GM12878 (cell line): Measurements from ENCODE around the gene RBM11.

Source experiments
- CHD1 ChIP-seq: IDR thresholded peaks from 2 replicates; pipeline ENCODE4 v1.6.1; 2012; ENCODE audit warnings: low read depth, low read length, improper control_type of control experiment
- EP300 ChIP-seq, 2 experiments: fragments of 150-350 bp in 1 of 2; IDR thresholded peaks; 2 replicates each; pipeline ENCODE4 v1.6.1; 2011 to 2012; ENCODE audit warnings: low read depth in 2 of 2, low read length in 2 of 2, borderline replicate concordance in 1 of 2, improper control_type of control experiment in 1 of 2, inconsistent platforms in 1 of 2; ENCODE audit not compliant: control insufficient read depth in 1 of 2
- EZH2 ChIP-seq: IDR thresholded peaks from 2 replicates; pipeline ENCODE4 v1.6.1; 2012; ENCODE audit warnings: low read depth, mild to moderate bottlenecking, control low read depth, inconsistent platforms, low read length, borderline replicate concordance; ENCODE audit not compliant: control insufficient read depth
- FOXM1 ChIP-seq: IDR thresholded peaks from 2 replicates; pipeline ENCODE4 v1.6.1; 2012; ENCODE audit warnings: low read depth, mild to moderate bottlenecking, inconsistent platforms, low read length, moderate library complexity
- GABPA ChIP-seq: IDR thresholded peaks from 2 replicates; pipeline ENCODE4 v1.6.1; 2014; ENCODE audit warnings: antibody characterized with exemption, low read depth, mild to moderate bottlenecking, inconsistent platforms
- NR2C1 ChIP-seq: fragments of 450-650 bp; IDR thresholded peaks from 2 replicates; pipeline ENCODE4 v1.6.1; 2017; ENCODE audit warnings: antibody characterized with exemption, mild to moderate bottlenecking, moderate library complexity
- POLR2A ChIP-seq: IDR thresholded peaks from 2 replicates; pipeline ENCODE4 v1.6.1; 2011; ENCODE audit warnings: low read depth, mild to moderate bottlenecking, low read length
- POLR2AphosphoS5 ChIP-seq: IDR thresholded peaks from 2 replicates; pipeline ENCODE4 v1.6.1; 2011; ENCODE audit warnings: mild to moderate bottlenecking, low read length, inconsistent platforms
- RAD21 ChIP-seq: IDR thresholded peaks from 2 replicates; pipeline ENCODE4 v1.6.1; 2011; ENCODE audit warnings: mild to moderate bottlenecking, low read depth, low read length, moderate library complexity; ENCODE audit not compliant: insufficient read depth
- TF ChIP-seq, protein P1 (sequence below), 3 experiments: IDR thresholded peaks in 2 of 3; conservative IDR thresholded peaks in 1 of 3; 2 replicates each; pipeline ENCODE4 v1.5.1; 2011; ENCODE audit warnings: low read depth in 3 of 3, low read length in 3 of 3, mild to moderate bottlenecking in 3 of 3, control low read depth in 2 of 3, moderate library complexity in 2 of 3, inconsistent platforms in 1 of 3, mixed read lengths in 1 of 3; ENCODE audit not compliant: control insufficient read depth in 2 of 3, insufficient read depth in 1 of 3; ENCODE audit errors: extremely low read depth in 1 of 3
- TF ChIP-seq, protein P2 (sequence below): IDR thresholded peaks from 2 replicates; pipeline ENCODE4 v1.6.1; 2011; ENCODE audit warnings: mild to moderate bottlenecking, low read depth, low read length, moderate library complexity; ENCODE audit not compliant: insufficient replicate concordance
- TF ChIP-seq, protein P3 (sequence below): fragments of 450-650 bp; IDR thresholded peaks from 2 replicates; pipeline ENCODE4 v1.6.1; 2017; ENCODE audit warnings: mild to moderate bottlenecking, low read depth, inconsistent platforms; ENCODE audit not compliant: poor library complexity, severe bottlenecking
- TF ChIP-seq, protein P4 (sequence below): IDR thresholded peaks from 2 replicates; pipeline ENCODE4 v1.6.1; 2011; ENCODE audit warnings: low read depth, low read length, improper control_type of control experiment, borderline replicate concordance

DNA sequence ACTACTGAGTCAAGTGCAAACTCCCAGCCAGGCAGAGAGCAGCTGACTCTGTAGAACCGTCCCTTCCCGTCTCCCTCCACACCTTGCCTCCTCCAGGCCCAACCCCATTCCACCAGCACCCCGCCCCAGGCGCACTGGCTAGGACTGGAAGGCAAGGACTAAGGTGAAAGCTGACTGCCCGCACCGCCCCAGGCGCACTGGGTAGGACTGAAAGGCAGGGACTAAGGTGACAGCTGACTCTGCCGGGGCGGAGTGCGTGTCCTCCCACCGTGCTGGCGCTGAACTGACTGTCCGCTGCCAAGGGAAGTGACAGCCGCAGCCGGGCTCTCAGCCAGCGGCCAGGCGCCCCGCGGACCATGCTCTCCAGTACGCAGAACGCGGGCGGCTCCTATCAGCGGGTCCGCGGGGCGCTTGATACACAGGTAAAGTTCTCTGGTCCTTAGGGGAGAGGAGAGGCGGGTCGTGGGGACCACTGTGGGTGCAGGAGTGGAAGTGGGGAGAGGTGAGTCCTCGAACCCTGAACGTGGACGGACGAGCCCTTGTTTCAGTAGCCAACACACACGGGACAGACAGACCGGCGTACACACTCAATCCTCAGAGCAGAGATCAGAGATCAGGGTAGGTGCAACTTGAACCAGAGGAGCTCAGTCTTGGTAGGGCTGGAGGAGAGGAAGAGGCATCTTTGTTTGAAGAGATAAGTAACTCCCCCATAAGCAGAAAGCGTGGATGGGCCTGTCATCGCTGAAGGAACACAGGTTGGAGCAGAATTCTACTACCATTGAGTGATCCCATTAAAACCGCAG lies 58.0 kb downstream of the RBM11 start:
- TF ChIP-seq, protein P1, sequence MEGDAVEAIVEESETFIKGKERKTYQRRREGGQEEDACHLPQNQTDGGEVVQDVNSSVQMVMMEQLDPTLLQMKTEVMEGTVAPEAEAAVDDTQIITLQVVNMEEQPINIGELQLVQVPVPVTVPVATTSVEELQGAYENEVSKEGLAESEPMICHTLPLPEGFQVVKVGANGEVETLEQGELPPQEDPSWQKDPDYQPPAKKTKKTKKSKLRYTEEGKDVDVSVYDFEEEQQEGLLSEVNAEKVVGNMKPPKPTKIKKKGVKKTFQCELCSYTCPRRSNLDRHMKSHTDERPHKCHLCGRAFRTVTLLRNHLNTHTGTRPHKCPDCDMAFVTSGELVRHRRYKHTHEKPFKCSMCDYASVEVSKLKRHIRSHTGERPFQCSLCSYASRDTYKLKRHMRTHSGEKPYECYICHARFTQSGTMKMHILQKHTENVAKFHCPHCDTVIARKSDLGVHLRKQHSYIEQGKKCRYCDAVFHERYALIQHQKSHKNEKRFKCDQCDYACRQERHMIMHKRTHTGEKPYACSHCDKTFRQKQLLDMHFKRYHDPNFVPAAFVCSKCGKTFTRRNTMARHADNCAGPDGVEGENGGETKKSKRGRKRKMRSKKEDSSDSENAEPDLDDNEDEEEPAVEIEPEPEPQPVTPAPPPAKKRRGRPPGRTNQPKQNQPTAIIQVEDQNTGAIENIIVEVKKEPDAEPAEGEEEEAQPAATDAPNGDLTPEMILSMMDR (IDR thresholded peaks at IDR 0.05 in 2 of 3, conservative IDR thresholded peaks at IDR 0.05 in 1 of 3; ENCODE audit: control insufficient read depth in 2 of 3, extremely low read depth in 1 of 3, insufficient read depth in 1 of 3, low read depth in 3 of 3, low read length in 3 of 3), result no peak
- TF ChIP-seq NR2C1 (no peak), EP300 (IDR thresholded peaks at IDR 0.05; ENCODE audit: borderline replicate concordance in 1 of 2, control insufficient read depth in 1 of 2, low read depth in 2 of 2, low read length in 2 of 2) (no peak), GABPA (no peak), FOXM1 (no peak), POLR2A (no peak), EZH2 (no peak), CHD1 (no peak), POLR2AphosphoS5 (no peak), RAD21 (no peak)
- TF ChIP-seq, protein P2, sequence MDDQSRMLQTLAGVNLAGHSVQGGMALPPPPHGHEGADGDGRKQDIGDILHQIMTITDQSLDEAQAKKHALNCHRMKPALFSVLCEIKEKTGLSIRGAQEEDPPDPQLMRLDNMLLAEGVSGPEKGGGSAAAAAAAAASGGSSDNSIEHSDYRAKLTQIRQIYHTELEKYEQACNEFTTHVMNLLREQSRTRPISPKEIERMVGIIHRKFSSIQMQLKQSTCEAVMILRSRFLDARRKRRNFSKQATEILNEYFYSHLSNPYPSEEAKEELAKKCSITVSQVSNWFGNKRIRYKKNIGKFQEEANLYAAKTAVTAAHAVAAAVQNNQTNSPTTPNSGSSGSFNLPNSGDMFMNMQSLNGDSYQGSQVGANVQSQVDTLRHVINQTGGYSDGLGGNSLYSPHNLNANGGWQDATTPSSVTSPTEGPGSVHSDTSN, result no peak
- TF ChIP-seq, protein P3, sequence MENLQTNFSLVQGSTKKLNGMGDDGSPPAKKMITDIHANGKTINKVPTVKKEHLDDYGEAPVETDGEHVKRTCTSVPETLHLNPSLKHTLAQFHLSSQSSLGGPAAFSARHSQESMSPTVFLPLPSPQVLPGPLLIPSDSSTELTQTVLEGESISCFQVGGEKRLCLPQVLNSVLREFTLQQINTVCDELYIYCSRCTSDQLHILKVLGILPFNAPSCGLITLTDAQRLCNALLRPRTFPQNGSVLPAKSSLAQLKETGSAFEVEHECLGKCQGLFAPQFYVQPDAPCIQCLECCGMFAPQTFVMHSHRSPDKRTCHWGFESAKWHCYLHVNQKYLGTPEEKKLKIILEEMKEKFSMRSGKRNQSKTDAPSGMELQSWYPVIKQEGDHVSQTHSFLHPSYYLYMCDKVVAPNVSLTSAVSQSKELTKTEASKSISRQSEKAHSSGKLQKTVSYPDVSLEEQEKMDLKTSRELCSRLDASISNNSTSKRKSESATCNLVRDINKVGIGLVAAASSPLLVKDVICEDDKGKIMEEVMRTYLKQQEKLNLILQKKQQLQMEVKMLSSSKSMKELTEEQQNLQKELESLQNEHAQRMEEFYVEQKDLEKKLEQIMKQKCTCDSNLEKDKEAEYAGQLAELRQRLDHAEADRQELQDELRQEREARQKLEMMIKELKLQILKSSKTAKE, result no peak
- TF ChIP-seq, protein P4, sequence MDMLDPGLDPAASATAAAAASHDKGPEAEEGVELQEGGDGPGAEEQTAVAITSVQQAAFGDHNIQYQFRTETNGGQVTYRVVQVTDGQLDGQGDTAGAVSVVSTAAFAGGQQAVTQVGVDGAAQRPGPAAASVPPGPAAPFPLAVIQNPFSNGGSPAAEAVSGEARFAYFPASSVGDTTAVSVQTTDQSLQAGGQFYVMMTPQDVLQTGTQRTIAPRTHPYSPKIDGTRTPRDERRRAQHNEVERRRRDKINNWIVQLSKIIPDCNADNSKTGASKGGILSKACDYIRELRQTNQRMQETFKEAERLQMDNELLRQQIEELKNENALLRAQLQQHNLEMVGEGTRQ, result no peak
